SK-N-SH treated with all-trans-retinoic acid at 6 μM for 48 hours (cell line): ENCODE data around the gene SDK2.

Source experiments
- ATAC-seq: fragments of 200-7000 bp; cut with Tn5 transposase; 3 replicates; pipeline ENCODE4 v1.9.1; 2020; ENCODE audit warnings: mild to moderate bottlenecking, moderate library complexity
- ARNTL ChIP-seq: fragments of 450-650 bp; formaldehyde crosslinking; IDR thresholded peaks from 2 replicates; pipeline ENCODE4 v1.5.0; 2020; ENCODE audit warnings: low read depth, mild to moderate bottlenecking, moderate library complexity, borderline replicate concordance
- BACH2 ChIP-seq: fragments of 250-450 bp; sonication (Bioruptor Pico); IDR thresholded peaks from 2 replicates; pipeline ENCODE4 v1.9.0; 2021; ENCODE audit warnings: mild to moderate bottlenecking, borderline replicate concordance
- CSDC2 ChIP-seq: fragments of 250-450 bp; sonication (Bioruptor Pico); IDR thresholded peaks from 2 replicates; pipeline ENCODE4 v1.5.0; 2020; ENCODE audit warnings: mild to moderate bottlenecking, moderate library complexity
- CSRNP3 ChIP-seq: fragments of 250-450 bp; sonication (Bioruptor Pico); IDR thresholded peaks from 2 replicates; pipeline ENCODE4 v1.5.1; 2021; ENCODE audit warnings: mild to moderate bottlenecking, moderate library complexity
- ESRRG ChIP-seq: fragments of 250-450 bp; sonication (Bioruptor Pico); IDR thresholded peaks from 2 replicates; pipeline ENCODE4 v1.6.1; 2021; ENCODE audit warnings: mild to moderate bottlenecking
- OSR1 ChIP-seq: fragments of 250-450 bp; sonication (Bioruptor Pico); IDR thresholded peaks from 2 replicates; pipeline ENCODE4 v1.8.0; 2022; ENCODE audit warnings: moderate library complexity, mild to moderate bottlenecking, inconsistent platforms
- PATZ1 ChIP-seq: fragments of 250-450 bp; sonication (Bioruptor Pico); IDR thresholded peaks from 2 replicates; pipeline ENCODE4 v1.8.0; 2020; ENCODE audit warnings: mild to moderate bottlenecking, moderate library complexity, borderline replicate concordance
- POU6F1 ChIP-seq: fragments of 250-450 bp; sonication (Bioruptor Pico); IDR thresholded peaks from 2 replicates; pipeline ENCODE4 v1.8.0; 2021; ENCODE audit warnings: low read depth, mild to moderate bottlenecking, moderate library complexity, borderline replicate concordance
- SNAI2 ChIP-seq: fragments of 250-450 bp; sonication (Bioruptor Pico); IDR thresholded peaks from 2 replicates; pipeline ENCODE4 v1.5.0; 2020; ENCODE audit warnings: mild to moderate bottlenecking, moderate library complexity
- TCF4 ChIP-seq: fragments of 250-450 bp; sonication (Bioruptor Pico); IDR thresholded peaks from 2 replicates; pipeline ENCODE4 v1.8.0; 2021; ENCODE audit warnings: mild to moderate bottlenecking, moderate library complexity, borderline replicate concordance
- TOX ChIP-seq: fragments of 250-450 bp; sonication (Bioruptor Pico); IDR thresholded peaks from 2 replicates; pipeline ENCODE4 v1.8.0; 2021; ENCODE audit warnings: mild to moderate bottlenecking, moderate library complexity, borderline replicate concordance
- TSHZ2 ChIP-seq: fragments of 250-450 bp; sonication (Bioruptor Pico); IDR thresholded peaks from 2 replicates; pipeline ENCODE4 v1.5.0; 2020; ENCODE audit warnings: mild to moderate bottlenecking, moderate library complexity
- ZC3H10 ChIP-seq: fragments of 250-450 bp; sonication (Bioruptor Pico); IDR thresholded peaks from 2 replicates; pipeline ENCODE4 v1.5.1; 2021; ENCODE audit warnings: mild to moderate bottlenecking, moderate library complexity
- ZFP3 ChIP-seq: fragments of 250-450 bp; sonication (Bioruptor Pico); IDR thresholded peaks from 2 replicates; pipeline ENCODE4 v1.5.0; 2020; ENCODE audit warnings: mild to moderate bottlenecking, moderate library complexity
- ZFP30 ChIP-seq: fragments of 450-650 bp; formaldehyde crosslinking; IDR thresholded peaks from 2 replicates; pipeline ENCODE4 v1.5.0; 2022; ENCODE audit warnings: mild to moderate bottlenecking, moderate library complexity
- ZNF8 ChIP-seq: fragments of 450-650 bp; formaldehyde crosslinking; IDR thresholded peaks from 2 replicates; pipeline ENCODE4 v1.5.0; 2020; ENCODE audit warnings: mild to moderate bottlenecking, moderate library complexity
- TF ChIP-seq, protein P1 (sequence below): fragments of 250-450 bp; sonication (Bioruptor Pico); IDR thresholded peaks from 2 replicates; pipeline ENCODE4 v1.5.1; 2020; ENCODE audit warnings: low read depth, mild to moderate bottlenecking, moderate library complexity

The SDK2 gene

DNA sequence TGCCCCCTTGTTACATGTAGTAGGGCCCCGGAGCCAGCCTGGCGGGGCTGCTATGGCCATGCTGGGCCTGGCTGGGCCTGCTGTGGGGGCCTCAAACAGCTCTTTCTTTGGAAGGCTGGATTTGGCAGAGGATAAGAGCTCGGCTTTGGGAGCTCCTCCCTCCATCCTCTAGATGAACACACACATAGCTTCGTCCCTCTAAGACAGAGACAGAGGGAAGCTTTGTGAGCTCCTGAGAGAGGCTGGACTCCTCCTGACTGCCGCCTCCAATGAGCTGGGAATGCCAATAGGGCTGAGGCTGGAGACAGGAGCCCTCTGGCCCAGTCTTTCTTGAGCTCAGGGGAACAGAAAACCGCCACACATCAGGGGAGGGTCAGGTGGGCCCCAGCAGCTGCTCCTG, 295.1 kb downstream of the SDK2 start (continued):
- no peak for TF ChIP-seq POU6F1 (CRISPR knock-in tag)
- TF ChIP-seq TSHZ2 (CRISPR knock-in tag): no peak
- TF ChIP-seq ZC3H10 (CRISPR knock-in tag): no peak
- no peak for TF ChIP-seq ZFP30 (CRISPR knock-in tag)
- TF ChIP-seq BACH2: no peak

GRCh38 chr17:73348829-73349095, 295.5 kb downstream of the SDK2 start:
- ATAC-seq: no peak
- no peak for TF ChIP-seq ZNF8 (CRISPR knock-in tag)
- no peak for TF ChIP-seq TSHZ2 (CRISPR knock-in tag)
- no peak for TF ChIP-seq ZFP30 (CRISPR knock-in tag)
- TF ChIP-seq OSR1 (CRISPR knock-in tag): no peak
- no peak for TF ChIP-seq CSRNP3 (CRISPR knock-in tag)
- TF ChIP-seq TOX (CRISPR knock-in tag): no peak

DNA sequence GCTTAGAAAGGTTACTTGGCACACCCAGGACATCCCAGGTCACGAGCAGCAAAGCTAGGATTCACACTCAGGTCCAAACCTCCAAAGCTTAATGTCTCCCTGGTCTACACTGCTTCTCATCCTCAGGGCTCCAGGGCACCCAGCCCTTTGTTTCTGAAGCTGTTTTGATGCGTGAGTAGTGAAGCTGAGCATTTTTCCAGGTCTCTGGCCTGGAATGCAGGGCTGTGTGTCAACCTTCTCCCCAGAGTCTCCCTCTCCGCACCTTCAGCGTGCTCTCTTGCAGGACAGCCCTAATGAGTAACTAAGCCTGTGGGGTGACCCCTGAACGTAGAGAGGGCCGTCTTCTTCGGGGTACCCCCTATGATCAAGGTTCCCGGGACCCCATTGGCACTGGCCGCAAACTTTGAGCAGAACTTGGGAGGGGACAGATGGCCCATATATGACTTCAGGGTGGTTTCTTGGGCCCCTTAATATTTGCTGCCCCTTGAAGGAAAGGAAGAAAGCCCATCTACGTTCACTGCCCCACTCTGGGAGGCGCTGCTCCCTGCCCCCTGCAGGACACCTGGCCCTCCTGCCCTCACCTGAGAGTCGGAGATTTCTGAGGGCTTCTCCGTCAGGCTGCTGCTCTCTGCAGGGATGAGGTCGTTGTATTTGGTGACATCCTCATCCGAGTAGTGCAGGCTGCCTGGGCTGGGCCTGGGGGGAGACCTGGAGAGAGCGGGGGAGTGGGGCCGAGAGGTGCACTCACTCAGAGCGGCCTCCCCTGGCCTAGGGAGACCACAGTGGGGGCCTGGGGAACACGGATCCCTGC, 296.0 kb downstream of the SDK2 start:
- no peak for ATAC-seq
- TF ChIP-seq TCF4 (no peak), ZNF8 (CRISPR knock-in tag) (no peak), ZC3H10 (CRISPR knock-in tag) (no peak), ARNTL (CRISPR knock-in tag) (no peak), PATZ1 (CRISPR knock-in tag) (no peak), SNAI2 (CRISPR knock-in tag) (no peak), ZFP30 (CRISPR knock-in tag) (no peak), OSR1 (CRISPR knock-in tag) (no peak), BACH2 (no peak), ESRRG (CRISPR knock-in tag) (no peak), CSRNP3 (CRISPR knock-in tag) (no peak), ZFP3 (CRISPR knock-in tag) (no peak), CSDC2 (CRISPR knock-in tag) (no peak), POU6F1 (CRISPR knock-in tag) (no peak)
- TF ChIP-seq, protein P1, sequence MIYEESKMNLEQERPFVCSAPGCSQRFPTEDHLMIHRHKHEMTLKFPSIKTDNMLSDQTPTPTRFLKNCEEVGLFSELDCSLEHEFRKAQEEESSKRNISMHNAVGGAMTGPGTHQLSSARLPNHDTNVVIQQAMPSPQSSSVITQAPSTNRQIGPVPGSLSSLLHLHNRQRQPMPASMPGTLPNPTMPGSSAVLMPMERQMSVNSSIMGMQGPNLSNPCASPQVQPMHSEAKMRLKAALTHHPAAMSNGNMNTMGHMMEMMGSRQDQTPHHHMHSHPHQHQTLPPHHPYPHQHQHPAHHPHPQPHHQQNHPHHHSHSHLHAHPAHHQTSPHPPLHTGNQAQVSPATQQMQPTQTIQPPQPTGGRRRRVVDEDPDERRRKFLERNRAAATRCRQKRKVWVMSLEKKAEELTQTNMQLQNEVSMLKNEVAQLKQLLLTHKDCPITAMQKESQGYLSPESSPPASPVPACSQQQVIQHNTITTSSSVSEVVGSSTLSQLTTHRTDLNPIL (CRISPR knock-in tag): no peak
